NCI-H1417 treated with DMSO at 0.1 percent for 48 hours (cell line): Measurements from ENCODE around the gene TMED1.

Source experiments
- DNase-seq: peaks from one replicate; lab custom pipeline; 2025; lab: John Stamatoyannopoulos, UW

TMED1 gene

DNA sequence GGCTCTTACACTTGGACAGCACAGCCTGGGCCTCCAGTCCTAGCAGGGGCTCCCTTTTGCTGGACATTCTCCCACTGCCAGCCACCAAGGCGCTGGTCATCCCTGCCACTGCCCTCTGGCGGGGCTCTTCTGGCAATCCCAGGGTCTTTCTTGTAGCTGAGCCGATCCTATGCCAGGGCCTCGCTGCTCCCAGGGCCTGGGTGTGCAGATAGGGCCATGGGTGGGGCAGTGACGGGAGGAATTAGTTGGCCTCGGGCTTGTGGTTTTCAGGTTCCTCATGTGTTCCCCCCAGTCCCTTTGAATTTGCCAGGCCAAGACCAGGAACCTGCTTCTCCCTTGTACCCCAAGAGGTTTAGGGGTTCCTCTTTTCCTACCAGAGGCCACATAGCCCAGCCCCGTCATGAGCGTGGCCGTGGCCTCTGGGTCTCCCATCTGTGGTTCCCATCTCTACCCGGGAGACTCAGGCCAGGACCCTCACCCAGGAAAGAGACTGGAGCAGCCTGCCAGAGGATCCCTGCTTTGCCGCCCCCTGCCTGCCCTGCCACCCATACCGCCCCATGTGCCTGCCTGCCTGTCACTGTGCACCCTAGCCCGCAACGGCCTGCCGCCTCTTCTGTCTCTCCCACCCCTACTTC lies 26.2 kb downstream of the TMED1 start:
- DNase-seq, result no peak

DNA sequence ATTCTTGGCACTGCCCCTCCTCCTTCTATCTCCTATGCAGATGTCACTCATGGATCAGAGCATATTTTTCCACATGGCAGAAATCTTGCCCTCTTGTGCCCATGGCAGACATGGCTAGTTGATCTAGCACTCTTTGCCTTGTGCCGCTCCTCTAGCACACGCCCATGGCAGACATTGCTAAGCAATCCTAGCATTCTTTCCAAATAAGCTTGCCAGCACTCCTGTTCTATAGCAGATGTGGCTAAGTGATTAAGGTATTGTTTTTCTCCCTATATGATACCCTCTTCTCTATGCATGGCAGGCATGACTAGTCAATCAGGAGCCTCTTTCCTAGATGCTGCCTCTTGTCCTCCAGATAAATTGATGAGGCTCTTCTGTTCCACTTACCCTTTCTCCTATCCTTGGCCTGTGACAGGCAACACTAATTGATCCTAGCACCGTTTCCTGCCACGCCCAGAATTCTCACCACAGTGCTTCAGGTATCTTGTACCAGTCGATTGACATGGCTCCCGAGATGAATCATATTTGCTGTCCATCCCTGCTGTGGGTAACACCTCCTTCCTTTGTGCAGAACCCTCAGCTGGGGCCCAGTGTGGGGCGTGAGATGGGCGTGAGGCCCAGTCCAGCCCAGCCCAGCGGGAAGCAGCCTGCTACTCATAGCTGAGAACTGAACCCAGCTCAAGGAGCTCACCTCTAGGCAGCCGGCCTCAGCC lies 26.9 kb downstream of the TMED1 start:
- DNase-seq, result no peak

- DNase-seq, result no peak
Measured at GRCh38 chr19:10805758-10806247, 30.2 kb downstream of the TMED1 start.

DNA sequence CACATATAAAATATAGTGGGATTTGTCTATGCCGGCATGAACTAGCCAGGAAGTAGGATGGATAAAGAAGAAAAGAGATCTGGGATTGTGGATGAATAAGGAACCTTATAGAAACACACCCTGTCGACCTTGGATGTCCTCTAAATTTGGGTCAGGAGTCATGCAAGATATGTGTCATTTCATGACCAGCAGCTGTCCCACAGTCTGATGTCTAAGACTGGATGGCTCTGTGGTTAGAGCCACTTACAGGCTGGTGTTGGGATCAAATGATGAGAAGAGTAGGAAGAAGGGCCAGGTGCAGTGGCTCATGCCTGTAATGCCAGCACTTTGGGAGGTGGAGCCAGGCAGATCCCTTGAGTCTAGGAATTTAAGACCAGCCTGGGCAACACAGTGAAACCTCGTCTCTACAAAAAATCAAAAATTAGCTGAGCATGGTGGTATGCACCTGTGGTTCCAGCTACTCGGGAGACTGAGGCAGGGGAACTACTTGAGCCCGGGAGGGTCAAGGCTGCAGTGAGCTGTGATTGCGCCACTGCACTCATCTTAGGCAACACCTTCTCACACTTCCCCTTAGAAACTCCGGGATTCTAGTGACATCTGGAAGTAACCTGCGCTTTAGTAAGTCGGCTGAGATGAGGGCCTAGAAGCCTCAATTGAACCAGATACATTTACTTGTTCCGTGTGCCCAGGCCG lies 30.8 kb downstream of the TMED1 start:
- DNase-seq, result no peak

- no peak for DNase-seq
Measured at GRCh38 chr19:10803252-10803651, 32.8 kb downstream of the TMED1 start.

DNA sequence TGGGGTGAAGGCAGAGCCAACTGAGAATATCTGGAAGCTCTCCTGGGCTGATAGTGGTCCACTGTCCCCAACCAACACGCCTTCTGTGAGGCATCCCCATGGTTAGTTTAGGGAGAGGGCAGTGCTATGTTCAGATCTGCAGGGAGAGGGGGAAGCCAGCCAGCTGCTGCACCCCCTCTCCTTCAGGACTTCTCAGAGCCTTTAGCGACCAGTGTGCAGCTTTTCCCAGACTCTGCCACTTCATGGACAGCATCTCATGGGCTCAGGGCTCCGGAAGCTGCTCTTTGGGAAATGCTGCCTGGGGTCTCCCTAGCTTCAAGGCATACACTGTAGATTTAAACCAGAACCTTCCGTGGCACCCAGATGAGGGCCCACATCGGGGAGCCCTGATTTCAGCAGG lies 33.5 kb downstream of the TMED1 start:
- no peak for DNase-seq

DNA sequence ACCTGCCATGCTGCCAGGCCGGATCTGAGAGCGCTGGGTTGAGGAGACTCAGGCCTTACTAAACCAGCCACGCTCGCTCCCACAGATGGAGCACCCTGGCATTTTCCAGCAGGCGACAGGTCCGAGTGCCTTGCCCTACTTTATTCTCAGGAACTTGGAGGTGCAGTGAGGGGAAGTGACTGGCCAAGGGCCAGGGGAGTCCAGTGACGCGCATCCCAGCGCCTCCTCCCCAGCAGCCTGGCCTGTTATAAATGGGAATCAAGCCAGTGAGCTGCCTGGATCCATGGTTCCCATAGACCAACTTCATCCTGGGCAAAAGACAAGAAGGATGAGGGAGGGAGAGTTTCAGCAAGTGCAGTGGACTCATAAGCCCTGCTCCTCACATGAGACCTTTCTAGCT lies 35.5 kb downstream of the TMED1 start:
- no peak for DNase-seq

GRCh38 chr19:10797541-10798256 lies 38.3 kb downstream of the TMED1 start:
- no peak for DNase-seq

DNA sequence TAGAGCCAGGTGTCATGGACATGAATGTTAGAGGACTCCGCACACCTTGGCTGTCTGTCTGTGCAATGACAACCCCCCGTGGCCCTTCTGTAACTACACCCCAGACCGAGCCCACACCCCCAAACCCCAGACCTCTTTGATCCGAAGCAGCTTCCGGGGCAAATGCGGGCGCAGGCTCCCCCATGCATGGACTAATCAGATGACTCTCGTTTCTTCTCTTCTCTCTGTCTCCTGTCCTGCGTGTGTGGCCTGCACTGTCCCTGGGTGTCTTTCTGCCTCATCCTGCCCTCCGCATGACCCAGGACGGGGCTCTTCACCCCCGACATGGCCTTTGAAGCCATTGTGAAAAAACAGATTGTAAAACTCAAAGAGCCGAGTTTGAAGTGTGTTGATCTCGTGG lies 38.9 kb downstream of the TMED1 start:
- no peak for DNase-seq

DNA sequence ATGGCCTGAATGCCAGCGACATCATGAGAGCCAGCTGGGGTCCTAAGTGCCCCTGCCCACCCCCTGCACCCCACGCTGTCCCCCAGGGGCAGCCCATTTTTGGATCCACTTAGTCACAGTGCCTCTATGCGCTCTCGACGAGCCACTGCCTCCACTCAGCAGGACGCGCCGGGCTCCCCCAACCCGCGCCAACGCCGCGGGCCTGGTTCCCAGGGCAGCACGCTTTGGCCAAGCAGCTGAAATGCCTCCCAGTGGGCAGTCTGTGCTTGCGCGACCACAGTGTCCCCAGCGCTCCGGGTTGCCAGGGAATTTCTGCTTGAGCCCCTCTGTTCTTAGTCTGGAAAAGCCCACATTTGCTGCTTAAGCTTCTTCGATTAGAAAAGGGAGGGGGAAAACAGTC lies 39.4 kb downstream of the TMED1 start:
- DNase-seq, result no peak

GRCh38 chr19:10789866-10790265 lies 46.1 kb downstream of the TMED1 start:
- no peak for DNase-seq

DNA sequence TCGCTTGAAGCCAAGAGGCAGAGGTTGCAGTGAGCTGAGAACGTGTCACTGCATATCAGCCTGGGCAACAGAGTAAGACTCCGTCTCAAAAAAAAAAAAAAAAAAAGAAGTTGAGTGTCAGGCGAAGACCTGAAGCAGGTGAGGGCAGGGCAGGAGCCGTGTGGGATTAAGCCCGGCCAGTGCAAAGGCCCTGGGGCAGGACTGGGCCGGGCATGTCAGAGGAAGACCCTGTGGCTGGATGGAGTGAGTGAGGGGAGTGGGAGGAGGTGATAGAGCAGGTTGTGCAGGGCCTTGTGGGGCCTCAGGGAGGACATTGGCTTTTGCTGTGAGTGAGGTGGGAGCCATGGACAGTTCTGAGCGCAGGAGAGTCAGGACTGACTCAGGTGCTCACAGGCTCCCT lies 47.9 kb downstream of the TMED1 start:
- DNase-seq, result no peak

DNA sequence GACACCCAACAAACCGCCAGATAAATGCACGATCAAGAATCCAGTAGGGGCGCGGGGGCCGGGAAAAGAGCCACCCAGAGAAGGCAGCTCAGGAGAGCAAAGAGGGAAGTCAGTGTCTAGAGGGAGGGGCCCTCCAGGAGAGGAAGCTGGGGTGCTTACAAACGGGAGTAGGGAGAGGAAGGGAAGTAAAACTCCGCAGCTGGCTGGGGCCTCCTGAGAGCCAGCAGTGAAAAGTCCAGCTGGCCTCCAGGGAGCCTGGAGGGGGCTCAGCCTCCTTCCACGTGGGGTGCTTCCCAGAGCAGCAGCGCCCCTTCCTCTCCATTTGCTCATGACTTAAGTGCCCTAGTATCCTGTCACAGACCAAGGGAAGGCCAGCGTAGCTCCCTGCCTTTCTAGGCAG lies 51.8 kb downstream of the TMED1 start:
- DNase-seq, result no peak

- DNase-seq, result no peak
Measured at GRCh38 chr19:10782795-10783194, 53.2 kb downstream of the TMED1 start.
